Left renal cortex interstitium (tissue), 4 donors: ENCODE measurements around the gene NCF2. TPM values are rescaled to one million over a fixed set of nuclear protein-coding genes. Genes with fewer than 3 reads are reported as not detected.

Experiments used
- DNase-seq, 4 donors: peaks; one replicate each; pipeline ENCODE4 v3.0.0-alpha.2; 2013; ENCODE audit warnings: low read depth in 4 of 4, low spot score in 2 of 4, missing footprints in 1 of 4
- polyA plus RNA-seq, 4 donors: library from polyadenylated mRNA; unstranded; fragments of 120-200 nt; gene quantifications; one replicate each; pipeline ENCODE4 v1.2.1, GENCODE V29; 2013; ENCODE audit not compliant: insufficient read length in 4 of 4

NCF2 gene
- polyA plus RNA-seq, 4 donors: 2.5 to 4.9 (median 3.1) TPM

DNA sequence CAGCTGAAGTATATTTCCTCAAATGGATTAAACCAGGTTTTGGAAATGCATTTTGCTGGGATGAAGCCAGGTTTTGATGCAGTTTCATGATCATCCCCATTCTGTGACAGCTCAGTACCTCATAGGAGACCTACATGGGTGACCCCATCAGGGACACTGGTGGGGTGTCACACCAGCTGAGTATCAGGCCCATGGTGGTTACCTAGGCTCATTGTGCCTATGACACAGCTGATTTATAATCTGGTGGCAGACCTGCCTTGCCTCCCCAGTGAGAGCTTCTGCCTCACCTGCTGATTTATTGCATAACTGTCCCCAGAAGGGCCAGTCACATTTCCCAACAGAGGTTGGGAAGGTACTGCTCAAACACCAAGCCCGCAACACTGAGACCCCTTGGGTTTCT, 3.8 kb downstream of the NCF2 start:
- no peak for DNase-seq

GRCh38 chr1:183585038-183585437, 5.2 kb downstream of the NCF2 start:
- no peak for DNase-seq

- no peak for DNase-seq
Observed at GRCh38 chr1:183584147-183584546, 6.1 kb downstream of the NCF2 start.

- DNase-seq: no peak
Observed at GRCh38 chr1:183583466-183583865, 6.8 kb downstream of the NCF2 start.

DNA sequence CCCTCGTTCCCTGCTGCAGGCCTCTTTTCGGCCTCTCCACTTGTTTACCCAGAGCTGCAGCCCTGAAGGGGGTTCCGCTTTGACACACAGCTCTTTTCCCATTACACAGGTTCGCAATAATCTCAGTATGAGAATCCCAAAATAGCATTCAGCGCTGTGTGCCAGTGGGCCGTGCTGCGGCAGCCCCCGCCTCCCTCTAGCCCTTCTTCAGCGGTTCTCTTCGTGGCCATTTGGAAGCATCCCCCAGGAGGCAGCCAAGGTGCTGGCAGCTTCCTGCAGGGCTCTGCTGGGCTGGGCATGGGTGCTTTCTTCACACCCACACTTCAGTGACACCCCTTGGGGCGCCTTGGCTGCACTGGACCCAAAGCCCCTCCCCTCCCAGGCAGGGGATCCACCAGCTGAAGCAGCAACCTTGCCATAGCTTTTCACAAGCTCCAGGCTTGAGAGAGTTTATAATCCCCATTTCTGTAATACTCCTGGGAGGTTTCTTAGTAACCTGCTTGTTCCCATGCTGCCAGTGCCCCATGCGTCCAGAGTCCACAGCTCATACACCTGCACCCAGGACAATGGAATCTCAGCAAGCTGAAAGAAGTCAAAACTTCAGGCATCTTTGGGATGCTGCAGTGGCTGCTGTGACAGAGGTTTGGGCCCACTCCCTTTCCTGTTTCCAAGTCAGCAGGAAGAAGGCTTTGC, 8.1 kb downstream of the NCF2 start:
- no peak for DNase-seq

- peak in 1 of 4 donors; percentile 31 for DNase-seq
Observed at GRCh38 chr1:183580281-183580682, 10.0 kb downstream of the NCF2 start.

DNA sequence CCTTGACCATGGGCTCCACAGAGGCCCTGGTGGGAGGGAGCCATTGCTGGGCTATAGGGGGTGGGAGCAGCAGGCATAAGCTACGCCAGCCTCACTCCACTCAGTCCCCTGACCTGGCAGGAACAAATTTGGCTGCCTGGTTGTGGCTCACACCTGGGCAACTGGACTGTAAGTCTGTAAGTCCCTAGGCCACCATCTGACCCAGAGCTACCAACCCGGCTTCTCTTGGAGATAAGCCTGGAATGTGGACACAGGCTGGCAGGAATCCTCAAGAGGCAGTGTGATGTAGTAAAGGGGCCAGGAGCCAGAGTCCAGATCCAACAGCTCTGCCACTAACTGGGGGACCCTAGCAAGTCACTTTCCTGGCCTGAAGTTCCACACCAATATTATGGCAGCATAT, 11.4 kb downstream of the NCF2 start:
- DNase-seq: no peak

DNA sequence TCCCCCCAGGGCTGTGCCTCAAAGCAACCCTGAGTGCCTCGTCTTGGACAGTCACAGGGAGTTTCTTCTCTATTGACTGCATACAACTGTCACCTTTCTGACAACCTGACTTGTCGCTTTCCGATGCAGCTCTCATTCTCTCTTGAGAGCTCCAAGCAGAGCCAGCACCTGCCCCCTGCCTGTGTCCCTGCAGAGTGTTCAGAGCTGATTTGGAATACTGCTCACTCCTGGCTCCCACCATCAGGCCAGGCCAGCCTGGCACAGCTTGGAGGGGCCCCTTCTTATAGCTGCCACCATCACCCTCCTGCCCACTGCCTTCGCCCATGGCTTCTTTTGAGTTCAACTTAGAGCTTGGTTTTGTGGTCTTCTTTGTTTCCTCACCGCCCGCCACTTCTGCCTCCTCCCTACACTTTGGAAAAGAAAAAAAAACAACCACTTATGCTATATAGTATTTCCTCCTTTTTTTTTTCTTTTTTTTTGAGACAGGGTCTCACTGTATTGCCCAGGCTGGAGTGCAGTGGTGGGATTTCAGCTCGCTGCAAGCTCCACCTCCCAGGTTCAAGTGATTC, 12.3 kb downstream of the NCF2 start:
- DNase-seq: no peak

DNA sequence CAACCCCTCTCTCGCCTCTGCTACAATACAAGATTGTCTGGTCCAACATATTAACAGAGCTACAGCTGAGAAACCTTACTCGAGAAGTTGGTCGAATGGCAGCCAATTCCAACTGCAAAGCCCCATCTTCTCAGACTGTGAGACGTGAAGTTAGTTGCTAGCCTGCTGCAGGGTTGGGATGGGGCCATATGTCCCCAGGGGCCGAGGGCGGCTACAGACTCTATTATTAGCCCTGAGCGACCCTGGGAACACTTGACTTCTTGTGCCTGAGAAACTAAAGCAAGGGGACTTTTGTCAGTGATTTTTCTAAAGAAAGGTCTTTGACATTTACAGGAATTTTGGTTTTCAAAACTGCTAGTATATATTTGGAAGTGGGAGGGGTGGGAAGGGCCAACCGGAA, 13.7 kb downstream of the NCF2 start:
- no peak for DNase-seq

DNA sequence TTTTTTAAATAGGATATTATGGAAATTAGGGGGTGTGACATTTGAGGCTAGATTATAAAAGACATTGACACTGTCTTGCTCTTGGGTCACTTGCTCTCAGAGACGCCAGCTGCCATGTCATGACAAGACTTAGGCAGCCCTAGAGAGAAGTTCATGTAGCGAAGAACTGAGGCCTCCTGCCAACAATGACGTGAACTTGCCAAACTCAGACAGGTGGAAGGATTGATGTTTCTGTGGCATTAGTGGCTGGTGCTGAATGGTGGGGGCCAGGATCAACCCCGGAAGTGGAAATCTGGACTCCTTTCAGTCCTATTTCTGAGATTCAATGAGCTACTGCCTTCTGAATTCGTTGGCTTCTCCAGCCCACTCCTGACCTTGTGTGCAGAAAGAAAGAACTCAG, 14.7 kb downstream of the NCF2 start:
- no peak for DNase-seq

GRCh38 chr1:183572721-183573120, 17.5 kb downstream of the NCF2 start:
- DNase-seq: no peak

DNA sequence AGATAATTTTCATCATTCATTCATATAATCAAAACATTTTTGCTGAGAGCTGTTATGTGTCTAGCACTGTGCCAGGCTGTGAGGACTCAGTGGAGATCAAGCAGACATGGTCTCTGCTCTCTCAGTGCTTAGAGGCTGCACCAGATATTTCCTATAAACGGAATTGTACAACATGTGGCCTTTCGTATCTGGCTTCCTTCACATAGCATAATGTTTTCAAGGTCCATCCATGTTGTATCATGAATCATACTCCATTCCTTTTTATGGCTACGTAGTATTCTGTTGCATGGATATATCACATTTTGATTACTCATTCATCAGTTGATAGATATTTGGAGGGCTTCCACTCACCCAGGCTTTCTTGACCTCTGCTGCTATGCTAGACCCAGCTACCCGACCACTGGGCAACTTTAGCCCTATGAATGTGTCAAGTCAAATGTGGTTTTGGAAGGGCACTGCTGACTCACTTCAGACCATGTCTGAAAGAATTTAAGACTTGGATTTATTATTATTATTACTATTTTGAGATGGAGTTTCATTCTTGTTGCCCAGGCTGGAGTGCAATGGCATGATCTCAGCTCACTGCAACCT, 18.5 kb downstream of the NCF2 start:
- no peak for DNase-seq

GRCh38 chr1:183570451-183570850, 19.8 kb downstream of the NCF2 start:
- DNase-seq: no peak

- no peak for DNase-seq
Observed at GRCh38 chr1:183569801-183570200, 20.5 kb downstream of the NCF2 start.

GRCh38 chr1:183569141-183569540, 21.1 kb downstream of the NCF2 start:
- no peak for DNase-seq

- no peak for DNase-seq
Observed at GRCh38 chr1:183568176-183569021, 21.9 kb downstream of the NCF2 start.

- DNase-seq: no peak
Observed at GRCh38 chr1:183567584-183567983, 22.7 kb downstream of the NCF2 start.

DNA sequence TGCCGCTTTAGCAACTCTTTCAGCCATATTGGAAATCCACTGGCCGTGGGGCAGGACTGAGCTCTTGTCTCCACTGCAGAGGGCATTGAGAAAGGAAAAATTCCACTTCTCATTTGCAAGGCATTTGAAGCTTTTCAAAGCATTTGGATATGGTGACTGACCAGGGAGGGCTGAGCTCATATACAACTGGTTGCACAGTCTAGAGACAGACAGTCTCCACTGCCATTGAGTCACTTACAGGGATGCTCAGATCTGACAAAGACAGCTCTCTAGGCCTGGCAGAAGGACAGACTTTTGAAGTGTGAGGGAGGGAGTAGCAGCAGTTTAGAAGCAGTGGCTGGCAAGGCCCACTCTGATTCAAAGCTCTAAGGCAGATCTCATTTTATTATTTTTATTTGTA, 24.2 kb downstream of the NCF2 start:
- DNase-seq: no peak

- no peak for DNase-seq
Observed at GRCh38 chr1:183565261-183565660, 25.0 kb downstream of the NCF2 start.

- DNase-seq: no peak
Observed at GRCh38 chr1:183562701-183563100, 27.6 kb downstream of the NCF2 start.

- DNase-seq: no peak
Observed at GRCh38 chr1:183559061-183559460, 31.2 kb downstream of the NCF2 start.
